ENCODE measurements around the gene HOXB4.
A peak's percentile ranks its signal among the peaks of the same experiment; 100 is the strongest.

The HOXB4 gene

DNA sequence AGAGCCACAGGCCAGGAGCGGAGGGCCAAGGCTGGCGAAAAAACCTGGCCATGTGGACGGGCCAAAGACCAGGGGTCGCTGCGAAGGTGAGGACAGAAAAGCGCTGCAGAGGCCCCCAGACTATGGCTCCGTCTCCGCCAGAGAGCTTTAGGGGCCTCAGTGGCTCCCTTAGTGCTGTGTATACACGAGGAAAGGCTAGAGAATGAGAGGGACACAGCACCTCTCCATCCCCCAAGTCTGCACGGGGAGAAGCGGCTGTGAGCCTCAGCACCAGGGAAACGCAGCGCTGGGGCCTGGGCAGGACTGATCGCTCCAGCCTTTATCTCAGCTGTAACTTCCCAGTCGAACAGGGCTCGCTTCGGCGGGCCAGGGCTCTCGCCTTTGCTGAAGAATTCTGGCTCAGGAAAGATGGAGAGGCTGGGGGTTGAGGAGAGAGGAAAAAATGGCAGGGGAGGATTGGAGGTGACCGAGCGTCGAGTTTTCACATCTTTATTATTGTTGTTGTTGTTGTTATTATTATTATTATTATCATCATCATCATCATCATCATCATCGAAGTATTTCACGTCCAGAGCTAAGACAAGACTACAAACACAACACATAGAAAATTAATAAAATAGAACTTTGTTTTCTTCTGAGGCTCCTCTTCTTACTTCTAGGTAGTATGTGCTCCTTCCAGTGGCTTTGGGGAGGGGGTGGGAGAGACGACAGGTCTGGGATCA, 17.3 kb upstream of the HOXB4 start:
- Histone ChIP-seq H3K18ac (ENCODE audit: low read length) (no peak overlapping the region), H3K9ac (ENCODE audit: low read length) (no peak overlapping the region), H3K4me2 (ENCODE audit: low read length) (peak overlapping the region; percentile 84), H4K12ac (ENCODE audit: low read depth, low read length) (no peak overlapping the region), H3K27ac (ENCODE audit: low read depth, low read length) (no peak overlapping the region), H3K79me2 (ENCODE audit: control insufficient read depth, insufficient read depth, low read length, poor library complexity) (peaks cover 11% of the 10 kb centered on the region), H2BK12ac (ENCODE audit: low read length) (no peak overlapping the region), H3K23ac (ENCODE audit: low read length) (no peak overlapping the region), H4K91ac (ENCODE audit: low read depth, low read length) (peak overlapping the region; percentile 52), H3K27me3 (ENCODE audit: insufficient read depth, low read length) (peaks cover 3% of the 10 kb centered on the region), H3K4me1 (ENCODE audit: control insufficient read depth in 1 of 2, insufficient read depth in 2 of 2, low read length in 2 of 2) (peaks cover 24 to 40% of the 10 kb centered on the region in 2 experiments), H3K4me3 (ENCODE audit: low read depth, low read length) (no peak overlapping the region), H3K14ac (ENCODE audit: low read length) (no peak overlapping the region), H2AFZ (ENCODE audit: insufficient read depth, low read length, poor library complexity) (no peak overlapping the region), H2AK5ac (ENCODE audit: low read length) (peak overlapping the region; percentile 36), H2BK5ac (ENCODE audit: low read depth, low read length, poor library complexity) (no peak overlapping the region), H3K36me3 (ENCODE audit: control insufficient read depth in 1 of 2, insufficient read depth in 2 of 2, low read length in 2 of 2) (peaks cover 3 to 10% of the 10 kb centered on the region in 2 experiments), H3K79me1 (ENCODE audit: low read length) (peaks cover 29% of the 10 kb centered on the region), H3K4ac (ENCODE audit: low read depth, low read length) (no peak overlapping the region), H3K9me3 (ENCODE audit: insufficient read depth, low read depth, low read length) (no peaks in the 10 kb centered on the region), H2BK120ac (ENCODE audit: insufficient read depth, low read length, poor library complexity) (no peak overlapping the region), H4K8ac (ENCODE audit: low read depth, low read length) (no peak overlapping the region)
- DNase-seq: no peak
- WGBS (ENCODE audit: extremely low coverage, insufficient coverage, insufficient read length): no CpG with 5 or more reads among the region's 25 CpGs

DNA sequence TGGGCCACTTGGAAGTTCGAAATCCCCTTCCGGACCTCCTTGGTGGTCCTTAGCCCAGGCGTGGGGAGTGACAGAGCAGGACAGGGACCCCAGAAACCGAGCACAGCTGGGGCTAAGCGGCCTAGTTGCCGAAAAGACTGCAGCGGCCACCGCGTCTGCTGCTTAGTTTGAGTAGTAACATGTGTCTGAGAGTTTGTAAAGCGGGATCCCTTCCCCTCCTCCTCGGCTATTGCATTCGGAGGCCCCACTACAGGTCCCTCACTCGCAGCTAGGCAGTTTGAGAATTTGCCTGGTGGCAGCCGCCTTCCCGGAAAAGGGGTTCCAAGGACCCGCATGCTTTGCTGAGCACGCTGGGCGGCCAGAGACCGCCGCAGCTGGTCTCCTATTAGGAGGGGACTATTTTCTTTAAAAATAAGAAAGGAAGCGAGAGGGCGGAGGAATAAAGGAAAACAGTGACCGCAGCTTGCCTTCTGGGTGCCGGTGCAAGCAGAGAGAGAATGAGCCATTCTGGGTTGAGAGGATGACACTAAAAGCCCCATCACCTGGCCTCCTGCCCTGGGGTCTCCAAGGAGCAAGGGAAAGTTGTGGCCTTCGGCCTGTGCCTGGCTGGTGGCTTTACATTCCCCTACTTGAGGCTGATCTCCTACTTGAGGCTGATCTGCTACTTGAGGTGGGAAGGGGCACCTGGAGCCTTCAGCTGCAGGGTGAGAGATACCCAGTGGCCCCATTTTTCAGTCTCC, 16.6 kb upstream of the HOXB4 start:
- Histone ChIP-seq H3K27ac (ENCODE audit: low read depth, low read length) (peak overlapping the region; percentile 49), H4K8ac (ENCODE audit: low read depth, low read length) (peak overlapping the region; percentile 59), H2BK12ac (ENCODE audit: low read length) (peak overlapping the region; percentile 16), H3K79me2 (ENCODE audit: control insufficient read depth, insufficient read depth, low read length, poor library complexity) (peaks cover 11% of the 10 kb centered on the region), H3K18ac (ENCODE audit: low read length) (no peak overlapping the region), H3K79me1 (ENCODE audit: low read length) (peaks cover 27% of the 10 kb centered on the region), H3K36me3 (ENCODE audit: control insufficient read depth in 1 of 2, insufficient read depth in 2 of 2, low read length in 2 of 2) (peaks cover 3 to 10% of the 10 kb centered on the region in 2 experiments), H3K4ac (ENCODE audit: low read depth, low read length) (no peak overlapping the region), H4K12ac (ENCODE audit: low read depth, low read length) (peak overlapping the region; percentile 55), H2BK120ac (ENCODE audit: insufficient read depth, low read length, poor library complexity) (no peak overlapping the region), H3K4me3 (ENCODE audit: low read depth, low read length) (no peak overlapping the region), H3K23ac (ENCODE audit: low read length) (no peak overlapping the region), H3K14ac (ENCODE audit: low read length) (peak overlapping the region; percentile 25), H2AFZ (ENCODE audit: insufficient read depth, low read length, poor library complexity) (peak overlapping the region; percentile 13), H3K9me3 (ENCODE audit: insufficient read depth, low read depth, low read length) (no peaks in the 10 kb centered on the region), H3K9ac (ENCODE audit: low read length) (no peak overlapping the region), H3K27me3 (ENCODE audit: insufficient read depth, low read length) (peaks cover 3% of the 10 kb centered on the region), H2BK5ac (ENCODE audit: low read depth, low read length, poor library complexity) (peak overlapping the region; percentile 35), H3K4me2 (ENCODE audit: low read length) (peak overlapping the region; percentile 48), H3K4me1 (ENCODE audit: control insufficient read depth in 1 of 2, insufficient read depth in 2 of 2, low read length in 2 of 2) (peaks cover 31 to 45% of the 10 kb centered on the region in 2 experiments), H4K91ac (ENCODE audit: low read depth, low read length) (peak overlapping the region; percentile 52), H2AK5ac (ENCODE audit: low read length) (no peak overlapping the region)
- no CpG with 5 or more reads among the region's 25 CpGs for WGBS (ENCODE audit: extremely low coverage, insufficient coverage, insufficient read length)
- no peak for DNase-seq

DNA sequence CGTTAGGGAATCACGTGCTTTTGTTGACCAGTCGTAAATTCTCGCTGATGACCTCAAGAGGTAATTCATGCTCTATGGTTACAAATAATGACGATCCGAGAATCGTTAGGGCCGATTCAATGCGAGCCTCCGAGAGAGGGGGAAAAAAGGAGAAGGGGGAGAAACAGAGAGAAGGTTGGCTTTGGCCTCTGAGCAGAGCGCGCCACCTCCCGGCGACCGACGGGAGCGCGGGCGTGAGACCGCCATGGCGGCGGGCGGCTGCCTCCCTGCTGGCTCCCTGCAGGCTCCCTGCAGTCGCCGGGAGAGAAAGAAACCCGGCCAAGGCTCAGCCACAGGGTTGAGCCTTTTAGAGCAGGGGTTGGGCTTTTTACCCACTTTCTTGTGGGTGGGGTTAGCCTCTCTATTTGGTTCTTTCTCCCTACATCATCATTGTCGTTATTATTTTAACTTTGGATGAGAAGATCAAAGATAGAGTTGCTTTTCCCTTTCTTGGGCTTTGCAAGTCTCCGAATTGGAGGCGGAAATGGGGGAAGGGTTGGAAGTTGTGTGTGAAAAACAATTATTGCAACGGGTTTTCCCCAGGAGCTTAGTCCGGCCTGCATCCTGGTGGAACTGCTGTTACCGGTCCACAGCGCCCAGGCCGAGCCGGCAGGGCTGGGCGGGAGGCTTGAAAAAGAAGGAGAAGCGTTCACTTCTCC, 15.8 kb upstream of the HOXB4 start:
- no peak overlapping the region for H3K9ac ChIP-seq (ENCODE audit: low read length)
- H2BK12ac ChIP-seq (ENCODE audit: low read length): peak overlapping the region; percentile 16
- no peak overlapping the region for H3K14ac ChIP-seq (ENCODE audit: low read length)
- peak overlapping the region; percentile 13 for H2AFZ ChIP-seq (ENCODE audit: insufficient read depth, low read length, poor library complexity)
- no CpG with 5 or more reads among the region's 37 CpGs for WGBS (ENCODE audit: extremely low coverage, insufficient coverage, insufficient read length)
- H3K27ac ChIP-seq (ENCODE audit: low read depth, low read length): peak overlapping the region; percentile 49
- peaks cover 3% of the 10 kb centered on the region for H3K27me3 ChIP-seq (ENCODE audit: insufficient read depth, low read length)
- DNase-seq: peak; percentile 80 to 86
- H3K4me3 ChIP-seq (ENCODE audit: low read depth, low read length): no peak overlapping the region
- H3K4ac ChIP-seq (ENCODE audit: low read depth, low read length): no peak overlapping the region
- H3K23ac ChIP-seq (ENCODE audit: low read length): no peak overlapping the region
- H3K9me3 ChIP-seq (ENCODE audit: insufficient read depth, low read depth, low read length): no peaks in the 10 kb centered on the region
- H3K4me1 ChIP-seq (ENCODE audit: control insufficient read depth in 1 of 2, insufficient read depth in 2 of 2, low read length in 2 of 2): peaks cover 31 to 44% of the 10 kb centered on the region in 2 experiments
- peak overlapping the region; percentile 55 for H4K12ac ChIP-seq (ENCODE audit: low read depth, low read length)
- peak overlapping the region; percentile 48 for H3K4me2 ChIP-seq (ENCODE audit: low read length)
- no peak overlapping the region for H2AK5ac ChIP-seq (ENCODE audit: low read length)
- H2BK120ac ChIP-seq (ENCODE audit: insufficient read depth, low read length, poor library complexity): no peak overlapping the region
- no peak overlapping the region for H3K18ac ChIP-seq (ENCODE audit: low read length)
- H3K79me2 ChIP-seq (ENCODE audit: control insufficient read depth, insufficient read depth, low read length, poor library complexity): peaks cover 11% of the 10 kb centered on the region
- peak overlapping the region; percentile 59 for H4K8ac ChIP-seq (ENCODE audit: low read depth, low read length)
- H3K79me1 ChIP-seq (ENCODE audit: low read length): peaks cover 27% of the 10 kb centered on the region
- peak overlapping the region; percentile 52 for H4K91ac ChIP-seq (ENCODE audit: low read depth, low read length)
- H2BK5ac ChIP-seq (ENCODE audit: low read depth, low read length, poor library complexity): peak overlapping the region; percentile 35
- H3K36me3 ChIP-seq (ENCODE audit: control insufficient read depth in 1 of 2, insufficient read depth in 2 of 2, low read length in 2 of 2): peaks cover 3 to 10% of the 10 kb centered on the region in 2 experiments

DNA sequence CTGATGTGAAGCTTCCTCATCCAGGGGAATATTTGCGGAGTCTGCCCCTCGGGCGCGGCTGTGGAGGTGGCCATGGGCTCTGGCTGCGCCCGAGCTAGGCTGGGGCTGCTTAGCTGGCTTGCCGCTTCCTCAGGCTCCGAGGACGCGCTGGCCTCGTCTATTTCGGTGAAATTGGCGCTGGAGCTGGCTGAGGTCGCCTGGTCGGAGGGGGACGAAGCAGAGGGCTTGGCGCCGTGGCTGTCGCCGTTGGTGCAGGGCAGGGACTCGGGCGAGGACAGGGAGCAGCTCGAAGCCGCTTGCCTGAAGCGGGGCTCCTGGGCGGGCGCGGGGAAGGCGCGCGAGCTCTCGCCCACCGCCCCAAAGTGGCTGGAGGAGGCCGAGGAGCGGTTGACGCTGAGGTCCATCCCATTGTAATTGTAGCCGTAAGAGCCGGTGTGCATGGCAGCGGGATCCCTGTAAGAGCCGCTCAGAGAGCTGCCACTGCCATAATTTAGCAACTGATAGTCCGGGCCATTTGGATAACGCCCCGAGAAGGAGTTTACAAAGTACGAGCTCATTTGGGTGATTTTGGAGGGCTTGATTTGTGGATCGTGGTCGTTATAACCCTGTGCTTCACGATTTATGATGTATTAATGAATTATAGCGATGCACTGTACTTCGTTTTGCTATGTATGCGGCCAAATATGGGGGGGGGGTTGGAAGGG, 15.1 kb upstream of the HOXB4 start, which contains the start of gene HOXB5:
Gene HOXB5, minus strand, starts transcription at position 654 of the 704 bp plus-strand sequence. Its CDS starts 97 bp downstream, at position 557.
- Histone ChIP-seq H3K36me3 (ENCODE audit: control insufficient read depth in 1 of 2, insufficient read depth in 2 of 2, low read length in 2 of 2) (peaks cover 3 to 10% of the 10 kb centered on the region in 2 experiments), H4K12ac (ENCODE audit: low read depth, low read length) (peak within 1 kb of the TSS; percentile 88), H4K8ac (ENCODE audit: low read depth, low read length) (peak within 1 kb of the TSS; percentile 89), H3K4me2 (ENCODE audit: low read length) (peak within 1 kb of the TSS; percentile 84), H3K27me3 (ENCODE audit: insufficient read depth, low read length) (peaks cover 3% of the 10 kb centered on the region), H3K9ac (ENCODE audit: low read length) (peak within 1 kb of the TSS; percentile 8), H3K4me3 (ENCODE audit: low read depth, low read length) (peak within 1 kb of the TSS; percentile 69), H4K91ac (ENCODE audit: low read depth, low read length) (peak within 1 kb of the TSS; percentile 91), H2AK5ac (ENCODE audit: low read length) (peak within 1 kb of the TSS; percentile 77), H3K4me1 (ENCODE audit: control insufficient read depth in 1 of 2, insufficient read depth in 2 of 2, low read length in 2 of 2) (peaks cover 36 to 43% of the 10 kb centered on the region in 2 experiments), H2BK5ac (ENCODE audit: low read depth, low read length, poor library complexity) (peak within 1 kb of the TSS; percentile 67), H3K27ac (ENCODE audit: low read depth, low read length) (peak within 1 kb of the TSS; percentile 49), H3K23ac (ENCODE audit: low read length) (no peak within 1 kb of the TSS), H3K9me3 (ENCODE audit: insufficient read depth, low read depth, low read length) (no peaks in the 10 kb centered on the region), H2BK12ac (ENCODE audit: low read length) (peak within 1 kb of the TSS; percentile 81), H2BK120ac (ENCODE audit: insufficient read depth, low read length, poor library complexity) (peak within 1 kb of the TSS; percentile 91), H3K14ac (ENCODE audit: low read length) (peak within 1 kb of the TSS; percentile 92), H2AFZ (ENCODE audit: insufficient read depth, low read length, poor library complexity) (peak within 1 kb of the TSS; percentile 98), H3K79me2 (ENCODE audit: control insufficient read depth, insufficient read depth, low read length, poor library complexity) (peaks cover 11% of the 10 kb centered on the region), H3K18ac (ENCODE audit: low read length) (peak within 1 kb of the TSS; percentile 97), H3K4ac (ENCODE audit: low read depth, low read length) (peak within 1 kb of the TSS; percentile 80), H3K79me1 (ENCODE audit: low read length) (peaks cover 23% of the 10 kb centered on the region)
- DNase-seq: no peak
- WGBS (ENCODE audit: extremely low coverage, insufficient coverage, insufficient read length): no CpG with 5 or more reads among the region's 50 CpGs

All from trophoblast cell (in vitro differentiated cells and primary cell).